ENCODE results near the gene NYAP2. TPM values are rescaled to one million over a fixed set of nuclear protein-coding genes. Genes with fewer than 3 reads are reported as not detected.

Gene NYAP2
- total RNA-seq, 2 experiments from 2014 or later: not detected

DNA sequence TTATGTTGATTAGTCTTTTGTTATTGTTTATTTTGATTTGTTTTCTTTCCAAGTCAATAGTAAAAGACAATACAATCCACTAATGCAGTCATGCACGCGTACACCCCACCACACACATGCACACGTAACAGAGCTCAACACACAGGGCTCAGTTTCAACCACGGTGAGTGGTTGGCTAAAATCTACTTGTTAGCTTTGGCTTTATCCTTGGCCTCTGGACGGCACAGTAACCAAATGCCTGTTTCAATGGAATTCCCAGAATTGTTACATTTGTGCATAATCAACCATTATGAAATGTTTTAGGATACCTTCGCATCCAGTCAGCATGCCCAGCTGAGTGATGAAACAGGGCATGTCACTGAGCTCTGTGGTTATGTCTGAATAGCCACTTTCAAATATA, 53.2 kb downstream of the NYAP2 start:
- POLR2A ChIA-PET: no interaction called here
- no peak overlapping the region for H3K27ac Mint-ChIP-seq

DNA sequence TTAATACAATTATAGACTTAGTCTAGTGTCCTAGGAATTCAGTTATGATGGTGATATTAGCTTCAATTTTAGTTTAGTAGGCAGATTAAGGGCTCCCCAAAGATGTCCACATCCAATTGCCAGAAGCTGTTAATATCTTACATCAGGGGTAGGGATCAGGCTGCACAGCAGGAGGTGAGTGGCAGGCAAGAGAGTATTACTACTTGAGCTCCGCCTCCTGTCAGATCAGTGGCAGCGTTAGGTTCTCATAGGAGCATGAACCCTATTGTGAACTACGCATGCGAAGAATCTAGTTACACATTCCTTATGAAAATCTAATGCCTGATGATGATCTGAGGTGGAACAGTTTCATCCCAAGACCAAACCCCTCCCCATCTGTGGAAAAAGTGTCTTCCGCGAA, 54.9 kb downstream of the NYAP2 start:
- Mint-ChIP-seq H3K4me3 (no peak overlapping the region), H3K27ac (no peak overlapping the region), H3K4me1 (no peaks in the 10 kb centered on the region), H3K9me3 (no peaks in the 10 kb centered on the region), H3K27me3 (peaks cover 3% of the 10 kb centered on the region), H3K36me3 (no peaks in the 10 kb centered on the region)
- no peak for DNase-seq
- POLR2A ChIA-PET: no interaction called here
- ATAC-seq (ENCODE audit: low read depth): no peak

More for the DNA sequence above, 53.2 kb downstream of the NYAP2 start:
- DNase-seq (no peak), ATAC-seq (ENCODE audit: low read depth) (no peak)
- Mint-ChIP-seq H3K4me1 (no peaks in the 10 kb centered on the region), H3K27me3 (peaks cover 4% of the 10 kb centered on the region), H3K9me3 (no peaks in the 10 kb centered on the region), H3K4me3 (no peak overlapping the region), H3K36me3 (no peaks in the 10 kb centered on the region)

DNA sequence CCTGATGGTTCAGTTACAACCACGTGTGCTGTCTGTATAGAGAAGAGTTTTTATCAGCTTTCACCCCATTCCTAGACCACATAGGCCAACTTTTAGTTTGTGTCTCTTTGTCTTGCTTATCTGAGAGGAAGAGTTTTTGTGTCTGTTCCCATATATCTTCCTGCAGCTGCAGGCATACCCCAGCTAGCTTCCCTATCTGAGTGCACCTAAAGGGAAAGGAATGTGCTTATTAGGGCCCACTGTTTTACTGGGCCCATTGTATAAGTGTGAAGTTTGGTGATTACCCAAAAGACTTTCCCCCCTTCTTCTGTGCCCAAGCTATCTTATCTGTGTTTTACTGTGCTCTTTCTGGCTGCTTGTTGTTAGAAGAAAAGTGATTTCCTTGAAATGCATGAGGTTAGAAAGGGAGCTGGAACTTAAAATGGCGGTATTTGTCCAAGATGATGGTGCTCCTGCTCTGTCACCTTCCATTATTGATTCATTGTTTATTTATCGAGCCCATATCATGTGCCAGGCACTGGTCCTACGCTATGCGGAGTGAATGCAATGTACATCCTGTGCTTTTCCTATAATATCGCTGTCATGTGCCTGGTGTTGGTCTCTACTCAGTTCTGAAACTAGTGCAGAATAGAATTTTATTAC, 57.2 kb downstream of the NYAP2 start:
- DNase-seq (no peak), ATAC-seq (ENCODE audit: low read depth) (no peak)
- H3K36me3 Mint-ChIP-seq: no peaks in the 10 kb centered on the region
- no peak overlapping the region for H3K27ac Mint-ChIP-seq
- no peaks in the 10 kb centered on the region for H3K4me1 Mint-ChIP-seq
- no peak overlapping the region for H3K4me3 Mint-ChIP-seq
- H3K9me3 Mint-ChIP-seq: no peaks in the 10 kb centered on the region
- H3K27me3 Mint-ChIP-seq: peaks cover 3% of the 10 kb centered on the region
- POLR2A ChIA-PET: no interaction called here

DNA sequence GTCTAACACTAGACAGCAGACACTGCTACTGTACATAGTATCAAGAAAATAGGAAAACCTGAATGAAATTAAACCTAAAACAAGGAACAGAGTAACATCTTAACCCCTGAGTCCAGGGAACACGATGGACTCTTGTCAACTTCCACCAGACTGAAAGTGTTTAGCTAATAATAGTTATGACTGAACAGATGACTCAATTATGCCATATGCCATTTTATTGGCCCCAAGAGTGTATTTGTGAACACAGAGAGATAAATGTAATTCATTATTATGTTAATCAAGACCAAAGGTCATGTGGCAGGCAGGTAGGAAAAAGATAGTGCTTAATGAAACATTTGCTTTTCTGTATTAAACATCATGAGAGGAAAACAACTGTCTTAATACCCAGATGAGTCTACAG, 58.0 kb downstream of the NYAP2 start:
- H3K4me3 Mint-ChIP-seq: no peak overlapping the region
- DNase-seq (no peak), ATAC-seq (ENCODE audit: low read depth) (no peak)
- no peaks in the 10 kb centered on the region for H3K36me3 Mint-ChIP-seq
- no peaks in the 10 kb centered on the region for H3K9me3 Mint-ChIP-seq
- no peaks in the 10 kb centered on the region for H3K4me1 Mint-ChIP-seq
- H3K27ac Mint-ChIP-seq: no peak overlapping the region
- POLR2A ChIA-PET: no interaction called here
- peaks cover 3% of the 10 kb centered on the region for H3K27me3 Mint-ChIP-seq

DNA sequence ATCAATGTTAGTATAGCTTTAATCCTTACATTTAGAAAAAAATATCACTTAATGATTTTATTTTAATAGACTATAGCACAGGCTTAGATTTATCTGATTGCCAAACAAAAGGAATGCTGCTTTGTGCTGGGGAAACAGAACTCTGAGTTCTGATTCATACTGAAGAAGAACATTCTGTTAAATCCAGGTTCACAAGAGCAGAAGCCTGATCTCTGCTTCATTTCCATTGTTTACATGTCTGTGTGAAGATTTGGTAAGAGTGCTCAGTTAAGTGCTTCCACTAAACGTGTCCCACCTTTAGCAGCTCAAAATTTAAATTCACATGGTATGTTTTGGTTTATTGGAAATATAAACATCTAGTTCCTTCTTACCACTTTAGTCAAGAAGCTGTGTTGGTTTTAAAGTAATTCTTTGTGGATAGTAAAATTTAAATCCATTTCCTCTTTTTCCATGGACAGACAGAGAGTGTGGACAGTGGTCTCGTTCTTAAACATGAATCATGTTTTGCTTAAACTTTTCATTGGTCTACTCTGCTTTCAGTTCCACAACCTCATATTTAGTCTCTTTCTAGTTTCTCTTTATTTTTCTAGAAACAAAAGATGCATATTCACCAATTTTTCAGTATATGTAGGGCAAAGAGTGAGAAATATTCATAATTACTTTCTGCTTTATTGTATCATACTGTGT, 59.1 kb downstream of the NYAP2 start:
- Mint-ChIP-seq H3K36me3 (no peaks in the 10 kb centered on the region), H3K27ac (no peak overlapping the region), H3K4me1 (no peaks in the 10 kb centered on the region), H3K9me3 (no peaks in the 10 kb centered on the region), H3K27me3 (peaks cover 3% of the 10 kb centered on the region), H3K4me3 (no peak overlapping the region)
- no peak for DNase-seq
- no peak for ATAC-seq (ENCODE audit: low read depth)
- POLR2A ChIA-PET: no interaction called here

DNA sequence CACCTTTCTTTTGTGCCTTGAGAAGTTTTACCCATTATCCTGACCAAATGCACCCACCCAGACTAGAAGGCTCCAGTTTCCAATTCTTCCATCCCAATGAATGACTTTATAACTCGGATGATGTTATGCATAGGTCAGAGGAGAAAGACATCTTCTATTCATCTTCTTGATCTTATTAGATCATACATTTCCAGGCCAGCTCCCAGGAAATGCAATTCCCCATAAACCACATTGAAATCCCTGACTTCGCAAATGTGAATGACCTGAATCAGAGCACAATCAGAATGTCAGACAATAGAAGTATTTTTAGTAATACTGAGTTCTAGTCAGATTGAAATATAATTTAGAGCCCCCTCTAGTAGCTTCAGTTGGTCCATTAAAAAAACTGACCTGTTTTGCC, 62.9 kb downstream of the NYAP2 start:
- POLR2A ChIA-PET: no interaction called here
- Mint-ChIP-seq H3K36me3 (no peaks in the 10 kb centered on the region), H3K27ac (no peak overlapping the region), H3K4me1 (peaks cover 13% of the 10 kb centered on the region), H3K27me3 (no peaks in the 10 kb centered on the region), H3K9me3 (peaks cover 4% of the 10 kb centered on the region), H3K4me3 (no peak overlapping the region)
- ATAC-seq (ENCODE audit: low read depth) (no peak), DNase-seq (no peak)

DNA sequence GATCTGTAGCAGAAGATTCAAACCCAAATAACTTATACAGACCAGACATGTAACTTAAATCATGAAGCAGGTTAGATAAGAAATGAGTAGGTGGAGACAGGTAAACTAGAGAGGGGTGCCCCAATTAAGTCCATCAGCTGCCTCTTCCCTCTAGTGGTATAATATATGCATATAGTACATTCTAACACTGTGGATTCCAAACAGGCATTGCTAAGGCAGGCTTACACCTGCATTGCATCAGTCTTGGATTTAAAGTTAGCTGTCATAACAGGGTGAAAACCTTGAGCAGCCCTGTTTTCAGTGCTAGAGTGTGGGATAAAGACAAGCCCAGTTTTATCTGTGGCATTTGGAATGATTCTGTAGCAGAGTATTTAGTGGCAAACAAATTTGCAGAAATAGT, 63.4 kb downstream of the NYAP2 start:
- POLR2A ChIA-PET: no interaction called here
- peaks cover 13% of the 10 kb centered on the region for H3K4me1 Mint-ChIP-seq
- ATAC-seq (ENCODE audit: low read depth) (no peak), DNase-seq (no peak)
- H3K27ac Mint-ChIP-seq: no peak overlapping the region
- H3K9me3 Mint-ChIP-seq: peaks cover 5% of the 10 kb centered on the region
- H3K4me3 Mint-ChIP-seq: no peak overlapping the region
- H3K36me3 Mint-ChIP-seq: no peaks in the 10 kb centered on the region
- H3K27me3 Mint-ChIP-seq: no peaks in the 10 kb centered on the region

DNA sequence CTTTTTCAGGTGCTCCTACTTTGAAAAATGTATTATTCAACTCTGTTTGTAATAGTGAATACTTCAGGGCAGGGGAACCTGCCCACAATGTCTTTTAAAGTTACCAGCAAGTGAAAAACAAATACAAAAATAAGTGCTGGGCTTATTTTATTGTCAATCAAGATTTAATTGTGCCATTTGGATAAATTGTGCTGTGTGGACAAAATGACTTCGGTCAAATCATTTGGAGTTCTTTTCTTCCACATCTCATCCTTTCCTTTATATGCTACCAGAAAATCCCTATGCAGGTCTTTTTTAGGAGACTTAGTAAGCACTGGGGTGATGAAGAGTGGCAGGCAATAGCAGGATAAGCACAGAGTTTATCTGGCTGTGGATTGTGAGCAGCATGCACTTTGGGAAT, 63.9 kb downstream of the NYAP2 start:
- H3K4me3 Mint-ChIP-seq: no peak overlapping the region
- H3K9me3 Mint-ChIP-seq: peaks cover 7% of the 10 kb centered on the region
- POLR2A ChIA-PET: no interaction called here
- peaks cover 17% of the 10 kb centered on the region for H3K4me1 Mint-ChIP-seq
- no peaks in the 10 kb centered on the region for H3K27me3 Mint-ChIP-seq
- ATAC-seq (ENCODE audit: low read depth): no peak
- no peak overlapping the region for H3K27ac Mint-ChIP-seq
- no peaks in the 10 kb centered on the region for H3K36me3 Mint-ChIP-seq
- no peak for DNase-seq

DNA sequence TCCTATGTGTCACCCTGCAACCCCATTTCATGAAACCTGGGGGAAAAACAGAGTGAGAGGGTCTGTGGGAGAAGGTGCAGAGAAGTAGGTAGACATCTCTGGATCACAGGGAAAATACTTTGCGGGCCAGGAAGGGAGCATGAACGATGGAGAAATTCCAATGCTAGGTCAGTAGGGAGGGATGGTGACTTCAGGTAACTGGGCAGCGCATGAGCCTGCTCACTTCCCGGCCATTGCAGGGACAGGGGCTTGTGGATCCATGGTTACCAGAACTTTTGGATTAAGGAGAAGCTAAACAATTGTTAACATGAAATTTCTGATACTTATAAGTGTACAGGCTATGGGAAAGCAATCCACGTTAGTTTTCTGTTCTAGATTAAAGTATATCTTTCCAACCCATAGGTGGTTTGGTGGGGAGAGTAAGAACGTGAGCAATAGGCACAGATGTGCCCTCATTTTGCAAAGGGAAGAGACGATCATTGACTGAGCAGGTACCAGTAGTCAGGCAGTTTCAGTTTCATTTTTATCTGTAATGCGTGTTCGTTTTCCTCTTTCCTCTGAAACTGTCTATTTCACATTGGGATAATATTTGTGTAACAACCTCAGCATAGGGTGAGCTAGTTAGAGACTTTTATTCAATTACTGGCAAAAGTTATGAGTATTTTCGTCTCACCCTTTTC, 65.0 kb downstream of the NYAP2 start:
- H3K4me1 Mint-ChIP-seq: peaks cover 18% of the 10 kb centered on the region
- peak; percentile 93 for ATAC-seq (ENCODE audit: low read depth)
- DNase-seq: no peak
- no peaks in the 10 kb centered on the region for H3K36me3 Mint-ChIP-seq
- no peaks in the 10 kb centered on the region for H3K27me3 Mint-ChIP-seq
- peak overlapping the region; percentile 87 for H3K27ac Mint-ChIP-seq
- peak overlapping the region; percentile 83 for H3K4me3 Mint-ChIP-seq
- POLR2A ChIA-PET: no interaction called here
- H3K9me3 Mint-ChIP-seq: peaks cover 8% of the 10 kb centered on the region

DNA sequence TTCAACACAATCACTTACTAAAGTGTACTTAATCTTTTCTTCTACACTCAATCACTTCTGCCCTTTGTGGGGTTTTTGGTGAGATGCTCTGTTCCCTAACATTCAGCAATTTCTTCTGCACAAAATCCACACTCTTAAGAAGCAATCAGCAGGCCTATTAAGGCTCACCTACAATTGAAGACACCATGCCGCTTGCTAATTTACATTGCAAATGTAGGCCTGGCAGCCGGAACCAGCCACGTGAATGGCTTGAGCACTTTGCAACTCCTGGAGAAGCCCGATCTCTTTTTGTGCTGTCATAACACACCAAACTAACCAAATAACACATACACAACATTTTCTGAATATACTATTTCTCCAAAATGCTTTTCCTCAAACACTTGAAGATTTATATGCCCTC, 66.3 kb downstream of the NYAP2 start:
- H3K4me1 Mint-ChIP-seq: peaks cover 18% of the 10 kb centered on the region
- DNase-seq: no peak
- peaks cover 8% of the 10 kb centered on the region for H3K9me3 Mint-ChIP-seq
- ATAC-seq (ENCODE audit: low read depth): no peak
- POLR2A ChIA-PET: no interaction called here
- H3K27ac Mint-ChIP-seq: no peak overlapping the region
- no peaks in the 10 kb centered on the region for H3K36me3 Mint-ChIP-seq
- no peaks in the 10 kb centered on the region for H3K27me3 Mint-ChIP-seq
- no peak overlapping the region for H3K4me3 Mint-ChIP-seq

DNA sequence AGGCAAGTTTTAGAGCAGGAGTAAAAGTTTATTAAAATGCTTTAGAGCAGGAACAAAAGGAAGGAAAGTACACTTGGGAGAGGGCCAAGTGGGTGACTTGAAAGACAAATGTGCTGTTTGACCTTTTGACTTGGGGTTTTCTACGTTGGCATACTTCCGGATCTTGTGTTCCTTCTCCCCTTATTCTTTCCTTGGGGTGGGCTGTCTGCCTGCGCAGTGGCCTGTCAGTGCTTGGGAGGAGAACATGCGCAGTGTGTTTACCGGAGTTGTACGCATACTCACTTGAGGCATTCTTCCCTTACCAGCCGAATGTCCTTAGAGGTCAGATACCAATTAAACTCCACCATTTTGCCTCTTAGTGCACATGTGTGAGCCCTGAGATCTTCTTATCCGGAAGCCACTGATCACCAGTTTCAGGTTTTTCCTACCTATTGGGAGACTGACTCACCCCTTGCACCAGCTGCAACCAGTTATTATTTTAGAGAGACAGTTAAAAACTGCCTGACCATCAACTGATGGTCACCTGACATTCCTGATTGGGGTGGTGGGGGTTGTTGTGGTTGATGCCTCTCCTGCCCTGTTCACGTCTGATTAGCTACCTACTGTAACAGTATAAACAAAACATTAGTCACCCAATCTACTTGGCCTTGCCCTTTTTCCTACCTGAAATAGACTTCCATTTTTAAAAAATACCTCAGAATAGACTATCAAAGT, 67.5 kb downstream of the NYAP2 start:
- Mint-ChIP-seq H3K4me1 (peaks cover 18% of the 10 kb centered on the region), H3K4me3 (no peak overlapping the region), H3K27ac (no peak overlapping the region), H3K27me3 (no peaks in the 10 kb centered on the region), H3K36me3 (no peaks in the 10 kb centered on the region), H3K9me3 (peaks cover 8% of the 10 kb centered on the region)
- POLR2A ChIA-PET: no interaction called here
- ATAC-seq (ENCODE audit: low read depth) (no peak), DNase-seq (no peak)

DNA sequence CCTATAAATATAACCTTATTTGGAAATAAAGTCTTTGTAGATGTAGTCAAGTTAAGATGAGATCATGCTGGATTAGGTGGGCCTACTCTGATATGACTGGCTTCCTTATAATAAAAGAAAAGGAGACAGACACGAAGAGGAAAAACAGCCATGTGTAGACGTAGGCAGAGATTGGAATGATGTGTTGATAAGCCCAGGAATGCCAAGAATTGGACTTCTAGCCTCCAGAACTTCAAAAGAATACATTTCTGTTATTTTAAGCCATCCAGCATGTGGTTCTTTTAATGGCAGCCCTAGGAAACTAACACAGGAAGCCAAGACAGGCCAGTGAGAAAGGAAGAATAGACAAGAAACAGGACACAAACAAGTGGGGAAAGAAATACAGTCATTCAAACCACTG, 68.6 kb downstream of the NYAP2 start:
- Mint-ChIP-seq H3K36me3 (no peaks in the 10 kb centered on the region), H3K4me1 (peaks cover 18% of the 10 kb centered on the region), H3K9me3 (peaks cover 8% of the 10 kb centered on the region), H3K27ac (no peak overlapping the region), H3K4me3 (no peak overlapping the region), H3K27me3 (peaks cover 2% of the 10 kb centered on the region)
- POLR2A ChIA-PET: no interaction called here
- ATAC-seq (ENCODE audit: low read depth) (no peak), DNase-seq (no peak)

DNA sequence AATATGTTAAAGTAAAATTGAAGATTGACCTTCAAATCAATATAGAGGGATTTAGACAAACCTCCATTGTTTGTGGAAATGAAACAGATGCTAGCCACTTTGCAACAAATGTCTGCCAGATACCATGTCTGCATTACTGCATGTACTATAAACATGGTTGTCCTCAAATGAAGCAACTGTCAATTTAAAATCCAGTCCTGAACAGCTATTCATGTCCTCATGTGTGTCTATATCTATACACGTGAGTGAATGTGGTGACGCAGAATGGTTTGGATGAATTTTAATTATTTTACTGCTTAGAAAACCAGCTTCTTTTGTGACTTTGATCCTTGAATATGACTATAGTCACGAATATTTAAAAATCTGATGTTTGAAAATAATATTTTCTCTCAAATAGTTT, 71.5 kb downstream of the NYAP2 start:
- DNase-seq: no peak
- POLR2A ChIA-PET: no interaction called here
- Mint-ChIP-seq H3K4me3 (no peak overlapping the region), H3K27me3 (peaks cover 2% of the 10 kb centered on the region), H3K4me1 (peaks cover 5% of the 10 kb centered on the region), H3K9me3 (peaks cover 8% of the 10 kb centered on the region), H3K27ac (no peak overlapping the region), H3K36me3 (no peaks in the 10 kb centered on the region)
- ATAC-seq (ENCODE audit: low read depth): no peak

DNA sequence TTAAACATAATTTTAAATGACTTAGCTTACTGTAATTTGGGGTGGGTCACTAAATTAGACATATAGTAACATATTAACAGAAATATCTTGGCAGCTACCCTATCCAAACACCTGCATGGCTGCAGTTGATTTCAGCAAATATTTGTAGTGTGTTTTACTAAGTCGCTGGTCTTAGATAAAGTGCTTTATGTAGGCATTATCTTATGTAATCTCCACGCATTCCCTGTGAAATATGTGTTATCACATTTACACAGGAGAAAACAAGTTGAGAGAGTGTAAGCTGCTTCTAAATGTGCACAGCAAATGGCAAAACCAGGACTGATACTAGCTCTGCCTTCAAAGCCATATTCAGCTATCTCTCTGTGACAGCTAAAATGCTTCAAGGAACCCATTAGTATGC, 72.0 kb downstream of the NYAP2 start:
- no peaks in the 10 kb centered on the region for H3K36me3 Mint-ChIP-seq
- H3K4me1 Mint-ChIP-seq: peaks cover 5% of the 10 kb centered on the region
- H3K27me3 Mint-ChIP-seq: peaks cover 2% of the 10 kb centered on the region
- no peak overlapping the region for H3K4me3 Mint-ChIP-seq
- H3K27ac Mint-ChIP-seq: no peak overlapping the region
- H3K9me3 Mint-ChIP-seq: peaks cover 8% of the 10 kb centered on the region
- ATAC-seq (ENCODE audit: low read depth): no peak
- DNase-seq: no peak
- POLR2A ChIA-PET: no interaction called here
